ENCODE results near the gene TIGD1. TPM values are rescaled to one million over a fixed set of nuclear protein-coding genes. Genes with fewer than 3 reads are reported as not detected.
A peak's percentile ranks its signal among the peaks of the same experiment; 100 is the strongest.

The TIGD1 gene
- total and polyA plus RNA-seq, 12 donors, result 1.4 to 6.9 (median 2.0) TPM

- H3K9me3 ChIP-seq, result peaks cover 0 to 8% (median 0%) of the 10 kb centered on the region in 11 donors
- no peaks in the 10 kb centered on the region for H3K27me3 ChIP-seq
- DNase-seq (no peak), ATAC-seq (peak in 6 of 8 donors; percentile 43 to 71 (median 64))
- TF ChIP-seq CTCF (IDR thresholded peaks at IDR 0.05), result peak in 1 of 9 donors; percentile 6
- H3K36me3 ChIP-seq, result no peaks in the 10 kb centered on the region
- peak overlapping the region in 5 of 10 donors; percentile 9 to 58 (median 39) for H3K27ac ChIP-seq
- intact Hi-C loops (cut with DNase I), result no loop called here
- H3K4me1 ChIP-seq, result peaks cover 0 to 21% (median 14%) of the 10 kb centered on the region in 9 donors
- WGBS, 2 donors, result 81 to 90% methylated on average over 3 of the region's 3 CpGs
- H3K4me3 ChIP-seq, result no peak overlapping the region
Observed at GRCh38 chr2:232592772-232593395, 42.5 kb upstream of the TIGD1 start.

- 78 to 85% methylated on average over 18 of the region's 18 CpGs for WGBS, 2 donors
- peak; percentile 34 to 69 (median 50) for ATAC-seq
Observed at GRCh38 chr2:232588680-232589585, 38.6 kb upstream of the TIGD1 start.

GRCh38 chr2:232588031-232588430 lies 37.7 kb upstream of the TIGD1 start:
- 94 to 96% methylated on average over 8 of the region's 8 CpGs for WGBS, 2 donors
- H3K27ac ChIP-seq, result no peak overlapping the region
- TF ChIP-seq CTCF (IDR thresholded peaks at IDR 0.05), result no peak

More at GRCh38 chr2:232588680-232589585, 38.6 kb upstream of the TIGD1 start:
- peaks cover 0 to 9% (median 0%) of the 10 kb centered on the region in 9 donors for H3K36me3 ChIP-seq
- H3K27me3 ChIP-seq, result no peaks in the 10 kb centered on the region
- no peak for TF ChIP-seq CTCF (IDR thresholded peaks at IDR 0.05)
- DNase-seq, result peak in 1 of 2 donors; percentile 36
- intact Hi-C loops (cut with DNase I), result loop anchor here in 1 of 10 donors (1.0 kb wide), 1 partner anchor 33 kb away; no protein-coding TSS in a partner anchor
- H3K4me1 ChIP-seq, result peaks cover 0 to 25% (median 15%) of the 10 kb centered on the region in 9 donors
- H3K9me3 ChIP-seq, result peaks cover 0 to 7% (median 0%) of the 10 kb centered on the region in 11 donors
- H3K27ac ChIP-seq, result peak overlapping the region in 2 of 10 donors; percentile 12 to 39
- H3K4me3 ChIP-seq, result no peak overlapping the region

GRCh38 chr2:232587512-232587911 lies 37.2 kb upstream of the TIGD1 start:
- H3K36me3 ChIP-seq, result peaks cover 0 to 23% (median 0%) of the 10 kb centered on the region in 9 donors
- peaks cover 0 to 21% (median 7%) of the 10 kb centered on the region in 9 donors for H3K4me1 ChIP-seq
- H3K4me3 ChIP-seq, result no peak overlapping the region
- no peaks in the 10 kb centered on the region for H3K27me3 ChIP-seq
- DNase-seq (no peak), ATAC-seq (peak in 2 of 8 donors; percentile 7 to 9)
- H3K9me3 ChIP-seq, result peaks cover 0 to 10% (median 0%) of the 10 kb centered on the region in 11 donors
- intact Hi-C loops (cut with DNase I), result no loop called here
- WGBS, 2 donors, result 76 to 78% methylated on average over 7 of the region's 7 CpGs
- TF ChIP-seq CTCF (IDR thresholded peaks at IDR 0.05), result no peak
- H3K27ac ChIP-seq, result no peak overlapping the region

More at GRCh38 chr2:232588031-232588430, 37.7 kb upstream of the TIGD1 start:
- DNase-seq (no peak), ATAC-seq (peak in 2 of 8 donors; percentile 7 to 45)
- Histone ChIP-seq H3K9me3 (peaks cover 0 to 10% (median 0%) of the 10 kb centered on the region in 11 donors), H3K27me3 (no peaks in the 10 kb centered on the region), H3K4me1 (peaks cover 0 to 25% (median 7%) of the 10 kb centered on the region in 9 donors), H3K4me3 (no peak overlapping the region), H3K36me3 (peaks cover 0 to 18% (median 0%) of the 10 kb centered on the region in 9 donors)
- intact Hi-C loops (cut with DNase I), result no loop called here
